ENCODE data around the gene BRINP1.

The BRINP1 gene, protein sequence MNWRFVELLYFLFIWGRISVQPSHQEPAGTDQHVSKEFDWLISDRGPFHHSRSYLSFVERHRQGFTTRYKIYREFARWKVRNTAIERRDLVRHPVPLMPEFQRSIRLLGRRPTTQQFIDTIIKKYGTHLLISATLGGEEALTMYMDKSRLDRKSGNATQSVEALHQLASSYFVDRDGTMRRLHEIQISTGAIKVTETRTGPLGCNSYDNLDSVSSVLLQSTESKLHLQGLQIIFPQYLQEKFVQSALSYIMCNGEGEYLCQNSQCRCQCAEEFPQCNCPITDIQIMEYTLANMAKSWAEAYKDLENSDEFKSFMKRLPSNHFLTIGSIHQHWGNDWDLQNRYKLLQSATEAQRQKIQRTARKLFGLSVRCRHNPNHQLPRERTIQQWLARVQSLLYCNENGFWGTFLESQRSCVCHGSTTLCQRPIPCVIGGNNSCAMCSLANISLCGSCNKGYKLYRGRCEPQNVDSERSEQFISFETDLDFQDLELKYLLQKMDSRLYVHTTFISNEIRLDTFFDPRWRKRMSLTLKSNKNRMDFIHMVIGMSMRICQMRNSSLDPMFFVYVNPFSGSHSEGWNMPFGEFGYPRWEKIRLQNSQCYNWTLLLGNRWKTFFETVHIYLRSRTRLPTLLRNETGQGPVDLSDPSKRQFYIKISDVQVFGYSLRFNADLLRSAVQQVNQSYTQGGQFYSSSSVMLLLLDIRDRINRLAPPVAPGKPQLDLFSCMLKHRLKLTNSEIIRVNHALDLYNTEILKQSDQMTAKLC

GRCh38 chr9:119368681-119369581 lies at the start of gene BRINP1:
Gene BRINP1, minus strand, starts transcription at chr9:119369435. Its CDS starts 56,080 bp downstream, at chr9:119313355.
- no peak; the same call in 1 of the 2 replicates for TF ChIP-seq GATA2 (IDR thresholded peaks at IDR 0.05; ENCODE audit: low read depth, low read length)
- no peak for TF ChIP-seq GATA3 (IDR thresholded peaks at IDR 0.05; ENCODE audit: low read depth, low read length)

DNA sequence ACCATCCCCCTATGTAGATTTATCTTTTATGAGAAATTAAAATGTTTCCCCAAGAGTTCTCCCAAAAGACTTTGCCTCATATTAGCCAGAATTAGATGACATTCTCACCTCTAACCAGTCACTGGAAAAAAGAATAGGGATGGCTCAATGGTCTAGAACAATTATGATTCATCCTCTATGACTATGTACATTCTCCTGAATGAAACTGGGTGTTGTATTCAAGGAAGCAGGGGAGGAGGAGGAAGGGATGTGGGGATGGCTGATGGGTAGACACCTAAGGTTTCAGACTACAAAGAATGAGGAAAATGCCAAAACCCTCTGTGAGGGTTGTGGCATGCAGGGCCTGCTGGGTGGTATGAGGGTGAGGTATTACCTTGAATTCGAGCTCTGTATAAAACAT lies 49.5 kb upstream of the BRINP1 start:
- TF ChIP-seq GATA3 (IDR thresholded peaks at IDR 0.05; ENCODE audit: low read depth, low read length) (no peak), GATA2 (IDR thresholded peaks at IDR 0.05; ENCODE audit: low read depth, low read length) (no peak)

DNA sequence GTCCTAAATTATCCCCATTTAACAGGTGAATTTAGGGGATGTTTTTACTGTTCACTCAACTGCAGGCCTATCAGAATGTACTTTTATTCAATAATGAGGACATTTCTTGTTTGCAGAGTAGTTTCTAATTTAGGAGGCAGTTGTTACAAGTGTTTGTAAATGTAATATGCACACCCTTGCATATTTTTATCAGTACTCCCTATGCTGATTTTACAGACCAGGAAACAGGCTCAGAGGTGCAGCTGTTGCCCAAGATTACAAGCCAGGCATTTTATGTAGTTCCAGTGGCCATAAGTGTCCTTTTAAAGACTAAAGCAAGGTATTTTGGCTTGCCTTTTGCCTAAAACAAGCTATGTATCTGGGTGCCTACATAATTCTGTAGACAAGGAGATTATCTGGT lies 47.6 kb upstream of the BRINP1 start:
- TF ChIP-seq GATA3 (IDR thresholded peaks at IDR 0.05; ENCODE audit: low read depth, low read length) (no peak), GATA2 (IDR thresholded peaks at IDR 0.05; ENCODE audit: low read depth, low read length) (no peak)

- TF ChIP-seq GATA2 (IDR thresholded peaks at IDR 0.05; ENCODE audit: low read depth, low read length) (no peak), GATA3 (IDR thresholded peaks at IDR 0.05; ENCODE audit: low read depth, low read length) (no peak)
These were observed 43.2 kb upstream of the BRINP1 start for GRCh38 chr9:119412399-119412798.

GRCh38 chr9:119409552-119409951 lies 40.3 kb upstream of the BRINP1 start:
- TF ChIP-seq GATA2 (IDR thresholded peaks at IDR 0.05; ENCODE audit: low read depth, low read length) (no peak), GATA3 (IDR thresholded peaks at IDR 0.05; ENCODE audit: low read depth, low read length) (no peak)

DNA sequence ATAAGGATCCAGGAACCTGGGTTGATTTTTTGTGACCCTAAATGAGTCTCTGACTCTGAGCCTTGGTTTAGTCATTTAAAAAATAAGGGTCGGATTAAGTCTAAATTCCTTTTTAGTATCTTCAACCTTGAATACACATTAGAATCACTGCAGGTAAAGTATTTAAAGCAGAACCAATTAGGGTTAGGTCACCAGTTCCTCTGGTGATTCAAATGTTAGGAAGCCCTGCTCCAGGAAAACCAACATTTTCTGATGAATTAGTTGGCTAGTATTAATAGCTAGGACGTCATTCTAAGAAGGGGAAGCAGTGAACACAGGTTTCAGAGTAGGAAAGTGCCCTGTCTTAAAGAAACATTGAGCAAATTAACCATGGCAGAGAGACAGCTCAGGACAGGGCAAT lies 31.4 kb upstream of the BRINP1 start:
- no peak for TF ChIP-seq GATA2 (IDR thresholded peaks at IDR 0.05; ENCODE audit: low read depth, low read length)
- no peak for TF ChIP-seq GATA3 (IDR thresholded peaks at IDR 0.05; ENCODE audit: low read depth, low read length)

DNA sequence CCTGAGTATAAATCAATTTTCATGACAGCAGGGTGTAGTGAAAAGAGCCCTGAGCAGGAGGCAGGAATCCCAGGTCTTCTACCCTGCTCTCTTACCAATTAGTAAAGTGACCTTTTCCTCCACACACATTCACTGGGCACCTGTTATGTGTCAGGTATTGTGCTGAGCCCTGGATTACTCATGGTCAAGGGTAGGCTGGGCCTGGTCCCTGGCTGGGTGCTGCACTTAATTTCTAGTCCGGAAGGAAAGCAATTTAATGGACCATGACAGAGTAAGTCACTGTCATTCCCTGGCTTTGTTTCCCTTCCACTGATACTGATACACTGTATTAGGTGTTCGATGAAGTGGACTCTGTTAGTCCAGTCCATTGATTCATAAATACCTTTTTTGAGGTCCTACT lies 29.1 kb upstream of the BRINP1 start:
- TF ChIP-seq GATA3 (IDR thresholded peaks at IDR 0.05; ENCODE audit: low read depth, low read length) (no peak), GATA2 (IDR thresholded peaks at IDR 0.05; ENCODE audit: low read depth, low read length) (no peak)

GRCh38 chr9:119391878-119392277 lies 22.6 kb upstream of the BRINP1 start:
- no peak for TF ChIP-seq GATA3 (IDR thresholded peaks at IDR 0.05; ENCODE audit: low read depth, low read length)
- no peak for TF ChIP-seq GATA2 (IDR thresholded peaks at IDR 0.05; ENCODE audit: low read depth, low read length)

GRCh38 chr9:119375892-119376291 lies 6.7 kb upstream of the BRINP1 start:
- no peak for TF ChIP-seq GATA2 (IDR thresholded peaks at IDR 0.05; ENCODE audit: low read depth, low read length)
- TF ChIP-seq GATA3 (IDR thresholded peaks at IDR 0.05; ENCODE audit: low read depth, low read length): no peak

- no peak for TF ChIP-seq GATA3 (IDR thresholded peaks at IDR 0.05; ENCODE audit: low read depth, low read length)
- TF ChIP-seq GATA2 (IDR thresholded peaks at IDR 0.05; ENCODE audit: low read depth, low read length): no peak
These were observed 3.7 kb upstream of the BRINP1 start for GRCh38 chr9:119372951-119373350.

- TF ChIP-seq GATA3 (IDR thresholded peaks at IDR 0.05; ENCODE audit: low read depth, low read length) (no peak), GATA2 (IDR thresholded peaks at IDR 0.05; ENCODE audit: low read depth, low read length) (no peak)
These were observed 1.6 kb upstream of the BRINP1 start for GRCh38 chr9:119370816-119371215.

- no peak for TF ChIP-seq GATA2 (IDR thresholded peaks at IDR 0.05; ENCODE audit: low read depth, low read length)
- TF ChIP-seq GATA3 (IDR thresholded peaks at IDR 0.05; ENCODE audit: low read depth, low read length): no peak
These were observed 588 bp upstream of the BRINP1 start for GRCh38 chr9:119369680-119370366.

- TF ChIP-seq GATA2 (IDR thresholded peaks at IDR 0.05; ENCODE audit: low read depth, low read length) (no peak), GATA3 (IDR thresholded peaks at IDR 0.05; ENCODE audit: low read depth, low read length) (no peak)
These were observed 1.1 kb downstream of the BRINP1 start for GRCh38 chr9:119368179-119368578.
